Globus pallidus (tissue), 1 donor: ENCODE data around the gene BHMT2.

Experiments used
- DNase-seq: peaks from one replicate; pipeline ENCODE4 v3.0.0-alpha.2; 2015; ENCODE audit warnings: low spot score

Gene BHMT2

DNA sequence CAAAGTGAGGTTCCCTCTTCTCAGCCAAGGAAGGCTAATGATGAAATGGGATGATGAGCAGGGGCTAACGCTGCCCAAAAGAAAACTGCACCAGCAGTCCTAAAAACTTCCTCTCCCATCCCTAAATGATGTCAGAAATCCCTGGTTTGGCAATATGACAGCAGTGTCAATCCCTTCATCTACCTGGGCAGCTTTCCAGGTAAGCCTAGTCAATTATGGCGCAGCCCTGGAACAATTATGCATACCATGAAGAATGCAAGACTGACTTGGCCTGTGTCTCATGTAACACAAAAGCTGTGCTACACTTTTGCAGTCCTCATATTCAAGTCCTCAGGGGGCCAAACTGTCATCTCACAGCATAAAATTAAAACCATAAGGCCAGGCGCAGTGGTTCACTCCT is 7.1 kb upstream of the BHMT2 start:
- no peak for DNase-seq

DNA sequence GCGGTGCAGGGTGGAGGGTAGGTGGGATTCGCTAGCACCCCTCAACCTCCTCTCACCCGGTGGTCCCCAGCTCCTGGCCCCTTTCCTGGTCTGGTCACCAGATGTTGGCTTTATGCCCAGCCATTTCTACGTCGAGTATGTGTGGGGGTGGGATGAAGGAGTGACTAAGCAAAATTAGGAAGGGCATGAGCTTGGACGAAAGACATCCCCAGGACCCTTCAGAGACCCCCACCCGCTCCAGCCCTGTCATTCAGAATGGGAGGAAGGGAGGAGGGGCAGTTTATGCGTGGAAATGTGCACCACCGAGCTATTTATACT is 742 bp downstream of the BHMT2 start:
- no peak for DNase-seq

DNA sequence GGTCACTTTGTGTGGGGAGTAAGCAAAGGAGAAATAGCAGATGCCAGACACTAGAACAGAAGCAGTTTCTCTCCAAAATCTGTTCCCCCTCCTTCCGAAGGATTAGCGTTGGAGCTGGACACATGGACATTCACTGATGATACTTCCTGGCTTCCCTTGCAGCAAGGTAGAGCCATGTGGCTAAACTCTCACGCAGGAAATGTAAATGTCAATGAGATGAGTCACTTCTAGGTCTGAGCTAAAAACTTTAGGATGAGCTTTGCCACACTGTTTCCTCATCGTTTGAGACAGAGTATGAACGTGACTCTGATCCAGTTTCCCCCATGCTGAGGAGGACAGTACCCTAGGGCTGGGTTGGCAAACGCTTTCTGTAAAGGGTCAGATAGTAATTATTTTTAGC is 5.1 kb downstream of the BHMT2 start:
- no peak for DNase-seq

GRCh38 chr5:79075646-79076426 is 6.3 kb downstream of the BHMT2 start:
- DNase-seq = no peak

DNA sequence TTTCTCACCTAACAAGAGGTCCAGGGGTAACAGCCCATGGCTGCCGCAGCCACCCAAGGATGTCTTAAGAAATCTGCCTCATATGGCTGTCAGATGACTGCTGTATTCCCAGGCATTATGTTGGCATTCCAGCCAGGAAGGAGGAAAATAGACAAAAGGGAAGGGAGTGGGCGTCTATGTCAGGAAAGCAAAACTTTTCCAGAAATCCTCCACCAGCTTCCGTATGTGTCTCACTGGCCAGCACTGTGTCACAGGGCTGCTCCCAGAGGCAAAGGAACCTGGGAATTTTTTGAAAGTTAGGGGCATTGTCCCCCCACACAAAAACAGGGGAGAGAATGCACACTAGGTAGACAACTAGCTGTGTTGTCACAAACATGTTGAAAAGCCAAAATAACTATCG is 7.3 kb downstream of the BHMT2 start:
- no peak for DNase-seq

DNA sequence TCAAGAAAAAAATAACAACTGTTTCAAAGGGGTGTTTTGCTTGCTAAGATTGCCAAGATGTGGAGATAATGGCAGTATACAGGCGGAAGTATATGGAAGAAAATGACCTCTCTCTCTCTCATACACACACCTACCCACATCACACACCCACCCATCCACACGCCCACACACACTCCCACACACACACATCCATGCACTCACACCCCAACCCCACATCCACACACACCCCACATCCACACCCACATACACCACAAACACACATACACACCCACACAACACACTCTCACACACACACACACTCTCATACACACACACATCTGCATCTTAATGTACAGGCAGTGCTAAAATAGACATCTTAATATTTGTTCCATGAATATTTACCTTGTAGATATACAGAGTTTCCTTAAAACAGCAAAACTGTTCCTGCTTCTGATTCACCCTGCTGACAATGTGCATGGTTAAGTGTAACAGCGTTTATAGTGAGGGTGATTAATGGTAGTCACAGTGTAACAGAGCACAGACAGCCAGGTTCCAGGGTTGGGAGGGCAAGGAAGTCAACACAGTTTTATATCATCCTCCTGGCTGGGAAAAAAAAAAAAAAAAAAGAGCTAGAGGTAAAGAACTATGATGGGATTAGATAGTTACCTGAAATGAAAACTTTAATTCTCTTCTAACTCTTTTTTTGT is 8.3 kb downstream of the BHMT2 start:
- DNase-seq = no peak

- no peak for DNase-seq
Observed at GRCh38 chr5:79080804-79081203, 11.2 kb downstream of the BHMT2 start.

DNA sequence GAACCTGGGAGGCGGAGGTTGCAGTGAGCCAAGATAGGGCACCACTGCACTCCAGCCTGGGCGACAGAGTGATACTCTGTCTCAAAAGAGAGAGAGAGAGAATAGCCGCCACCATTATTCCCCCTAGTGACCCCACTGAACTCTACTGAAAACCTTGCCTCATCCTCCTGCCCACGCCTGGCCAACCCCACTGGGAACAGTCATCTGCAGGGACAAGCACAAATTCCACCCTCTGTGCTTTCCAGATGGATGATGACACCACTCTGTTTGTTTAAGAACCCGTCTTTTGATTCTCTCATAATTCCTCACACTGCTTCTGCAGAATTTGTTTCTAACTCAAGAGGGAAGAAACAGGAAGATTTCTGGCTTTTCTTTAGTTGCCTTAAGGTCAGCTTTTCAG is 12.2 kb downstream of the BHMT2 start:
- no peak for DNase-seq

DNA sequence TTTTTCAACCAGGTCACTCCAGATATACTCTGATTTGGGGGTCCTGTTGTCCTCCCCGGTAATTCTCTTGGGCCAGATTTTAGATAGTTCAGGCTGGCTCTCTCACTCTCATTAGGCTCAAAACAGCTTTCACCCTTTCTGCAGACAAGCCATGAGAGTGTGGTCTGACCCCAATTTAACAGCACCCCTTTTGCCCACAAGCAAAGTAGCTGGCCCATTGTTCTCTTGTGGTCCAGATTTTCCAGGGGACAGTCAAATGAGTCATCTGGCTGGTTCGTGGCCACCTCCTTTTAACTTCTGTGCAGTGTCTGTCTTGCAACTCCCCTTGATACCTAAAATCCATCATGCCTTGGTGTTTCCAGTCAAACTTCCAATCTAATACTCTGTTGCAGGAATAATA is 16.5 kb downstream of the BHMT2 start:
- no peak for DNase-seq

DNA sequence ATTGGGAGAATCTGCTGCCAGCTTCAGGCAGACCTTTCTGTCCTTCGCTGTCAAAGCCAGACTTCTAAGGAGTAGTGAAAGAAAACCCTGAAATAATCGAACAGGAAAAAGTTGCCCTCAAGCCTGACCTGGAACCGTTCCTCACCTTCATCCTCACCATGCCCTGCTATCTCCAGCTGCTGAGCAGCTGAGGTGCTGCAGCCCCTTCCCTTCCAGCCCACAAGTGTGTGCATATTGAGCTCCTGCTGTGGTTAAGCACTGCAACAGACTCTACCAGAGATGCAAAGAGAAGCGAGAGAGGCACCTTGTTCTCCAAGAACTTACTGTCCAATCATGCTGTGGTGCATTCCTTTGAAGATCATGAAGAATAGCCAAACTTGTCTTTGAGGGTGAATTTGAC is 18.9 kb downstream of the BHMT2 start:
- no peak for DNase-seq

GRCh38 chr5:79091064-79091463 is 21.5 kb downstream of the BHMT2 start:
- no peak for DNase-seq

- no peak for DNase-seq
Observed at GRCh38 chr5:79093762-79094161, 24.2 kb downstream of the BHMT2 start.

GRCh38 chr5:79105868-79106267 is 36.3 kb downstream of the BHMT2 start:
- DNase-seq = no peak

GRCh38 chr5:79107020-79107796 is 37.6 kb downstream of the BHMT2 start:
- DNase-seq = no peak

GRCh38 chr5:79108086-79108485 is 38.5 kb downstream of the BHMT2 start:
- no peak for DNase-seq

DNA sequence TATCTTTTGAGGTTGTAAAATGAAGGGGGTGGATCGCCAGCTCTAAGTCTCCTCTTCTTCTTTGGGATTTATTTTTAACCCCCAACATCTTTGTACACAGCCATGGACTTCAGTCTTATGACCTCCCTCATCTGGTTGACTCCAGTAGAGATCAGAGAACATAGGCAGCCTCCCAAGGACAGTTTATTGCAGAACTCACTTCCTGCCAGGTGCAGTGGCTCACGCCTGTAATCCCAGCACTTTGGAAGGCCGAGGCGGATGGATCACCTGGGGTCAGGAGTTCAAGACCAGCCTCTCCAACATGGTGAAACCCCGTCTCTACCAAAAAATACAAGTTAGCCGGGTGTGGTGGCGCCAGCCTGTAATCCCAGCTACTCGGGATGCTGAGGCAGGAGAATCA is 39.2 kb downstream of the BHMT2 start:
- DNase-seq = no peak

DNA sequence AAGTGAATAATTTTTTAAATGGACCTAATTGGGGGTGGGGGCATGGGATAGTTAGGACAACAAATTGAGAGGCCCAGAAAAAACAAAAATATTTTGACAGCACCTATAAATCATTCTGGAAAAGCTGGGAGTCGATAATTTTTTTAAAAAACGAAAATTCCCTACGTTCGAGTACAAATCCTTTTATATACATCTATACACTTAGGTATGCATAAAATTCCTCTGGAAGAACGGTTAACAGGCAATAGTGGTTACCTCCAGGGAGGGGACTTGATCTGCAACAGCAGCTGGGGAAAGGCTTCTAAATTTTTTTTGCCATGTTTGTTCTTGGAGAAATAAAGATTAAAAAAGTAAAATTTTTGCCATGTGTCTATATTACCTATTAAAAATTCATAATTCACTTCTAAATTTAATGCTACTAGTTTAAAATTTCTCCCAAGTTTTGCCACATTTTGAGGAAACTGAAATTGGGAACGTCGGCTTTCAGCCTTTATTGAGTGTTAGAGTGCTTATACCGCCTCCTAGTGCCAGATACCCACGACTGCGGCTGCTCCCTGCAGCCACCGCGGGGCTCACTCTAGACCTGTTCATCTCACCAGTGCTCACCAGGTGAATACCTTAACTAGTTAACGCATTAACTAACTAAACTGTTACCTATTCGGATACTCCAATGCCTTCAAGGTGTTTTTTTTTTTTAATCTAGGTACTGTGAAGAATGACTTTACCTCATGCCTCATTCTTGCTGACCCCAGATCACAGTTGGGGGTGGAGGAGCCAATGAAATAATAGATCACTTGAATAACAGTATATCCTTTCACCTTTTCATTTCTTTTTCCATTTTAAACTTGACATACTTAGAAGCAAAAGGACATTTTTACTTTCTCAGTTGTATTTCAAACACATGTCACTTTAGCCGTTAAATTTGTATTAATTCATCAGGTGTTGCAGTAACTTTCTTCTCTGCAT is 40.2 kb downstream of the BHMT2 start:
- no peak for DNase-seq

GRCh38 chr5:79111387-79111959 is 41.9 kb downstream of the BHMT2 start, which contains the start of gene BHMT:
TSS of gene BHMT (plus strand) at chr5:79111809. CDS start at chr5:79111886, 77 bp downstream.
- no peak for DNase-seq

- DNase-seq = no peak
Observed at GRCh38 chr5:79111960-79112702, 42.6 kb downstream of the BHMT2 start.

DNA sequence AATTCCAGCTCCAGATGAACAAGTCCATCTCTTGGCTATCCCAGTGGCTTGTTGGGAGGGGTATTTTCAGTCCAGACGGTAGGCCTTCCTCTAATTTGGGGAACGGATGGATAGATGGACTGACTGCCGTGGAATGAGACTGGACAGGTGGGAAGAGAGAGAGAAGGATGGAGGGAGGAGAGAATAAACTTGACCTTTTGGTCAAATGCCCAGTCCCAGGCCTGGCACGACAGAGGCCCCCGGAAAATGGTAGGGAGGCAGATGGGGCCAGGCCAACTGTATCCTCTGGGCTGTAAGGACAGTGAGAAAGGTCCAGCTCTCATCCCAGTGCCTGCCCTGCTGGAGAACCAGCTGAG is 43.1 kb downstream of the BHMT2 start:
- no peak for DNase-seq

DNA sequence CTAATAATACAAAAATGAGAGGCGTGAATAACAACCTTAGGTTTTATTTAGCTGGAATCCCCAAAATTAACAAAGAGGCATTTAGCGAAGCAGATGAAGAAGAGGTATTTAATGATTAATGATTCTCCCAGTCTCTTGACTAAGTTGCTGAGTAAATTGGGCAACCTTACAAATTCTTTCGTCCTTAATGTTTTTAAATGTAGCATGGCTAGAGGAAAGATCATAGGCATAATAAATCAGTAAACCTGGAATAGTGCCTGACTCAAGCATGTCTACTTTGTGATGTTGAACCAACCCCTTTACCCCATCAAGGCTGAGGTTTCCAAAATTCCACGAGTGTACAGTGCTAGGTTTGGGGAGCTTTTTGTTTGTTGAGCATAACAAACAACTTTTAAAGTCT is 49.9 kb downstream of the BHMT2 start:
- DNase-seq = no peak
